Measurements from ENCODE around the gene HNRNPUL1. TPM values are rescaled to one million over a fixed set of nuclear protein-coding genes. Genes with fewer than 3 reads are reported as not detected.

HNRNPUL1 gene
- total and polyA plus RNA-seq, 2 experiments from 2014 or later: 204 to 207 TPM

- Histone ChIP-seq H4K20me1 (replicated peaks; ENCODE audit: insufficient read depth) (no peaks in the 10 kb centered on the region; the same call in 1 of the 2 replicates), H3K27ac (ENCODE audit: low read depth) (peak overlapping the region; percentile 84; the same call in 1 of the 2 replicates), H2AFZ (no peak overlapping the region), H3K4me3 (no peak overlapping the region), H3K4me2 (peak overlapping the region; percentile 51), H3K36me3 (ENCODE audit: insufficient read depth) (no peaks in the 10 kb centered on the region), H3K79me2 (replicated peaks; ENCODE audit: insufficient read depth) (no peaks in the 10 kb centered on the region), H3K9me2 (ENCODE audit: insufficient read depth) (no peaks in the 10 kb centered on the region), H3K4me1 (ENCODE audit: insufficient read depth) (peaks cover 52% of the 10 kb centered on the region), H3F3A (replicated peaks; ENCODE audit: low read depth) (peaks cover 27% of the 10 kb centered on the region), H3K27me3 (ENCODE audit: insufficient read depth) (no peaks in the 10 kb centered on the region)
- TF ChIP-seq NANOG (IDR thresholded peaks at IDR 0.05; ENCODE audit: borderline replicate concordance) (no peak), ZNF114 (CRISPR knock-in tag; IDR thresholded peaks at IDR 0.05) (no peak), ZNF331 (CRISPR knock-in tag; IDR thresholded peaks at IDR 0.05; ENCODE audit: low read depth) (no peak), POLR2AphosphoS5 (IDR thresholded peaks at IDR 0.05; ENCODE audit: low read depth) (0 out of 2 replicates have a peak, but pooled peaks have one; percentile 10)
- H3K9me3 Mint-ChIP-seq: peaks cover 3% of the 10 kb centered on the region; the same call in 2 of the 3 replicates
- H3K36me3 Mint-ChIP-seq (ENCODE audit: low read depth): peaks cover 27% of the 10 kb centered on the region
- DNase-seq (ENCODE audit: low spot score) (peak; percentile 37), ATAC-seq (peak; percentile 18)
- H3K27ac Mint-ChIP-seq: peak overlapping the region; percentile 89
- H3K27me3 Mint-ChIP-seq (ENCODE audit: insufficient read depth, low read depth, poor library complexity): peaks cover 36% of the 10 kb centered on the region
- H3K4me1 Mint-ChIP-seq: peaks cover 60% of the 10 kb centered on the region
- H3K4me3 Mint-ChIP-seq: peak overlapping the region; percentile 34; the same call in 1 of the 3 replicates
Observed at GRCh38 chr19:41323430-41324125, 59.4 kb downstream of the HNRNPUL1 start.

- ATAC-seq: no peak
- H3K36me3 Mint-ChIP-seq (ENCODE audit: low read depth): peaks cover 22% of the 10 kb centered on the region
- Histone ChIP-seq H3K4me1 (ENCODE audit: insufficient read depth) (peaks cover 52% of the 10 kb centered on the region), H3K4me2 (peak overlapping the region; percentile 90), H3F3A (replicated peaks; ENCODE audit: low read depth) (peaks cover 27% of the 10 kb centered on the region), H3K27ac (ENCODE audit: low read depth) (peak overlapping the region; percentile 65; the same call in 1 of the 2 replicates), H3K27me3 (ENCODE audit: insufficient read depth) (no peaks in the 10 kb centered on the region), H3K9me2 (ENCODE audit: insufficient read depth) (no peaks in the 10 kb centered on the region), H3K36me3 (ENCODE audit: insufficient read depth) (no peaks in the 10 kb centered on the region), H2AFZ (no peak overlapping the region), H3K79me2 (replicated peaks; ENCODE audit: insufficient read depth) (no peaks in the 10 kb centered on the region), H4K20me1 (replicated peaks; ENCODE audit: insufficient read depth) (no peaks in the 10 kb centered on the region; the same call in 1 of the 2 replicates), H3K4me3 (peak overlapping the region; percentile 71; the same call in 1 of the 2 replicates)
- H3K27ac Mint-ChIP-seq: peak overlapping the region; percentile 89
- peaks cover 62% of the 10 kb centered on the region for H3K4me1 Mint-ChIP-seq
- DNase-seq (ENCODE audit: low spot score): no peak
- peaks cover 39% of the 10 kb centered on the region for H3K27me3 Mint-ChIP-seq (ENCODE audit: insufficient read depth, low read depth, poor library complexity)
- H3K9me3 Mint-ChIP-seq: peaks cover 3% of the 10 kb centered on the region; the same call in 2 of the 3 replicates
- peak overlapping the region; percentile 77 for H3K4me3 Mint-ChIP-seq
- TF ChIP-seq STAT1 (IDR thresholded peaks at IDR 0.05; ENCODE audit: unreplicated experiment) (no peak), POLR2AphosphoS5 (IDR thresholded peaks at IDR 0.05; ENCODE audit: low read depth) (no peak), REST (IDR thresholded peaks at IDR 0.05; ENCODE audit: unreplicated experiment) (no peak), EZH2 (IDR thresholded peaks at IDR 0.05; ENCODE audit: low read depth, unreplicated experiment) (no peak), ETS1 (IDR thresholded peaks at IDR 0.05) (no peak), NANOG (IDR thresholded peaks at IDR 0.05; ENCODE audit: borderline replicate concordance) (no peak), JUNB (IDR thresholded peaks at IDR 0.05; ENCODE audit: unreplicated experiment) (no peak), EZH2phosphoT487 (IDR thresholded peaks at IDR 0.05; ENCODE audit: unreplicated experiment) (no peak)
Observed at GRCh38 chr19:41324231-41324702, 60.1 kb downstream of the HNRNPUL1 start.
